HG03159 (cell line): ENCODE data around the gene LPAR3.
A peak's percentile ranks its signal among the peaks of the same experiment; 100 is the strongest.

ENCODE experiments used
- ATAC-seq: cut with Tn5 transposase; IDR thresholded peaks from one replicate; pipeline ENCODE4 v1.9.1; 2021; ENCODE audit warnings: mild to moderate bottlenecking, moderate library complexity; ENCODE audit not compliant: unreplicated experiment

Gene LPAR3

GRCh38 chr1:84859866-84860265 lies 33.1 kb downstream of the LPAR3 start:
- no peak for ATAC-seq

GRCh38 chr1:84857906-84858305 lies 35.1 kb downstream of the LPAR3 start:
- ATAC-seq: no peak

DNA sequence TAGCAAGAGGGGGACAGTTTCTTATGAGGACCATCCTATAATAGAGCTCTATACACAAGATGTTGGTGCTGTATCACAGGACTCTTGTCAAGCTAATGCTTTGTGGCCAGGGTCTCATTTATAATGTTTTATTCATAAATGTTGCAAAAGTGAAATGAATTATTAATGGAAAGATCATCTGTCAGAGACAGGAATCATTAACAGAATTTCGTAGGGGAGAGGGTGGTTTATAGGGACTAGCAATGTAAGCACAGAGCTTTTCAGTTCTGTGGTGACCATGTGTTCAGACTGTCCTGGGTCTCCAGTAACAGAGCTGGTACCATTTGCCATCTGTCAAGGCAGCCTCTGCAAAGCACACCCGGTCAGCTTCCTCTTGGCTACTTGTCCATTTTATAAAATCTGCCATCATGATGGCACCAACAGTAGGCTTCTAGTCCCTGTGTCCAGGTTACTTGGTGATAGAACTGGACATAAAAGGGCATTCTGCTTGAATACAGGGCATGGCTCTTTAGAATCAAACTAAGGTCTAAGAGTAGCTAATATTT lies 36.2 kb downstream of the LPAR3 start:
- ATAC-seq: no peak

- no peak for ATAC-seq
These were observed 37.0 kb downstream of the LPAR3 start for GRCh38 chr1:84855691-84856630.

DNA sequence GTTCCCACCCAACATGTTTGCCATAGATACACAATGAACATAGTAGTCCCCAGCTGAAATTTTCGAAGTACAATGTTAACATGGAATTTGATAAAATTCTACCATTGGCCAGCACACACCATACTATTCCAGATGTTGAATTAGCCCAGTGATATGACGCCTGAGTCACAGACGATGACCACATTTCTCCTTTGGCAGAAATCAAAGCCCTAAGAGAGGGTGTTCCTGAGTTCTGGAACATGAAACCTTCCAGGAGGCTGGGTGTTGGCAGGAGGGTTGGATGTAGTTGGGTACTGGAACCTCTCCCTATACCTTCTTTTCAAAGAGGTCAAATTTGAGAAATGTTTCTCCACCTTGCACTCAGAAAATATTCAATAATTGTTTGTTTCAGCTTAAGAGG lies 37.8 kb downstream of the LPAR3 start:
- no peak for ATAC-seq

DNA sequence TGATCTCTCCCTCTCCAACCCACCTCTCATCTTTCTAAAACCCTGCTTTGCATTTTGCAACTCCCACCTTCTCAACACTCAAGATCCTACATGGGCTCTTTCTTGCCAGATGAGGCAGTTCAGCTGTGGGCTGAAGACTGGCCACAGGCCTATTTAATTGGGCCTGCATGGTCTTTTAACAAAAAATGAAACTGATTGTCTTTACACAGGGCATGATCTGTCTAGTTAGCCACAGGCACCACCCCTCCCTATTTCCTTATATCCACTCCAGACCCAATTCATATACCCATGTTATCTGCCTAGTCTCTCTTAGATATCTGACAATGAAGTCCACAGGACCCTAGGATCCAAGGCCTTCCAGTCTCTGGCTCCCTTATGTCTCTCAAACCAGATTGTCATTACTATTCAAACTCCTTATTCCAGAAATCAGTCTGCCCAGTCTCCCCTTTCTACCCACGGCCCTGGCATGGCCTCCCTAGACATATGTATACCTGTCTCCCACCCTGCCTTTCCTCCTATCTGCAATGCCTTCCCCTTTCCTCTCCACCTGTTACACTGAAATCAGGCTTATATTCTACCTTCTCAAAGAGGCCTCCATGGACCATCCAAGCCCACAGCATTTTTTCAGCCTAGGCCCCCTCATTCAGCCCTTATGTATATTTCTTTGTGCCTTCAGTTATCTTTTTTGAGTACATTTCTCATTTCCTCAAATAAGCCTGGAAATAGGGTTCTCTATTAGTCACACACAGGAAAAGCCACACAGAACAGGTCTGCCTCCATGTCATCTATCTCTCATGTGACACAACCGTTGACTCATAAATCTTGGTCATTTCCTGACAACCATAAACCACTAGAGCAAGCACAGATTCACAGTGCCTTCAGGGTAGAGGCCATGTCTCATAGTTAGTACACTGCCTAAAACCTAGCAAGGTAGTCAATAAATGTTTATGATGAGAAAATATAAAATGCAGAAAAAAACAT lies 39.0 kb downstream of the LPAR3 start:
- peak; percentile 99 for ATAC-seq

DNA sequence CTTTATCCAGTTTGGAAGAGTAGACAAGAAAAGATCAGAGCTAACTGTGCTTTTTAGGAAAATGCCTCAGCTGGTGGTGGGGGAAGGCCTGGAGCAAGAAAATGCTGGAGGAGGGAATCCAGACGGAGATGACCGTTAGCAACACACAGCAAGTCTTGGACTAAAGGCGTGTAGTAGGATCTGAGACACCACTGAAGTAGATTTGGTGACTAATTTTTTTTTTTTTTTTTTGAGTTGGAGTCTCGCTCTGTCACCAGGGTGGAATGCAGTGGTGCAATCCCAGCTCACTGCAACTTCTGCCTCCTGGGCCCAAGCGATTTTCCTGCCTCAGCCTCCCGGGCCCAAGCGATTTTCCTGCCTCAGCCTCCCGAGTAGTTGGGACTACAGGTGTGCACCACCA lies 41.2 kb downstream of the LPAR3 start:
- ATAC-seq: no peak

GRCh38 chr1:84849357-84849975 lies 43.5 kb downstream of the LPAR3 start:
- ATAC-seq: no peak

DNA sequence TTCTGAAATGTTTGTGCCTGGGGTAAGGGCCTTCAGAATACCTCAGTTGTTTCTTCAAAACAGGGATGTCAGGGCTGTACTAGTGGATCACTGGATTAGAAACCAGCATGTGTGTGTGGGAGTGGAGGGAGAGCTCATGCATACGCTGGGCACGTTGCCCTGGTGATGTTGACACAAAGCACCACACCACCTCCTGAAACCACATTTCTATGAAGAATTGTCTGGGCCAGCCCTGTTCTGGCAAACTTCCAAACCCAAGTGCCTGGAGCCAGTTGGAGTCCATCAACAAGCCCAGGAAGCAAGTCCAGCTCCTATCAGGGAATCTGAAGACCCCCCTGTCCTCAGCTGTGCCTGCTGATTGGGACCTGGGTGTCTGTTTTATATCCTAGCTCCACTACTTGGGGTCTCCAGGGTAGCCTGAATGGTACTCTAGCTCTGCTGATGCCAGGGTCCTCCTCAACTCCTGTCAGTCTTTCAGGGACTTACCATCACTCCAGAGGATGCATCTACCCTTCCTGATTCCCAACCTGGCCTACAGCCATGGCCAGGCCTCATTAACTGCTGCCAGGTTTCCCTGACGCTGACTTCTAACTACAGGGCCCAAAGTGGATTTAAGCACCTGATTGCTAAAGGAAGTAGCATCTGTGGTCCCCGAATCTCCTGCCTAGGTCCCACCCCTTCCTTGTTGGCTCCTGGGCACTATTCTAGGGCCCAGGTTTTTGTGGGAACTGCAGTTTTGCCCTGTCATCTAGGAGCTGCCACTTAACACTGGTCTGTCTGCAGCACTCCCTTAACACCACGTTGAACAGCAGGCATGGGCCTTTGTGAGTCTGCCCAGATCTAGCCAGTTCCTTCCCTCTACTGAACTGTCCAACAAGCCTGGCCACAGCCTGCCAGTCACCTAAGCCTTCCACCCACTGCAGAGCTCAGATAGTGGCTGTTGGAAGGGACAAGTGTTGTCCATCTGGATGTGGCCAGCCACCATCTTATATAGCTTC lies 45.5 kb downstream of the LPAR3 start:
- ATAC-seq: no peak

GRCh38 chr1:84846387-84846786 lies 46.6 kb downstream of the LPAR3 start:
- no peak for ATAC-seq

- ATAC-seq: no peak
These were observed 47.6 kb downstream of the LPAR3 start for GRCh38 chr1:84845357-84845756.

DNA sequence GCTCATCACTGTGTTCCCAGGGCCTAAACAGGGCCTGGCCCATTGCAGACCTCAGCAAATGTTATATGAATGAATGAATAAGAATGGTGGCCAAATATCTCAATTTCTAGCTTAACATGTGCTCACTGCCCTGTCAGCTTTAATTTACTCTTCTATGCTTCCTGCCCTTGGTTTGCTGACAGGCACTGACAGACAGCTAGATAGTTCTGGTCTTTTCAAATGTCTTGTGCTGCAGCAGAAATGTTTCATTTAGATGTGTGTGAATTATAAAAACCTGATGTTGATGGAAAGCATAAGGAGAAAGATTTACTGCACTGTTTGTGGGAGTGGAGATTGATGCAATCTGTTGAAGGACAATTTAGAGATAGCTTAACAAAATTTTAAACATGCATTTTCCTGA lies 48.9 kb downstream of the LPAR3 start:
- ATAC-seq: no peak

- no peak for ATAC-seq
These were observed 50.2 kb downstream of the LPAR3 start for GRCh38 chr1:84842748-84843231.

GRCh38 chr1:84841971-84842370 lies 51.0 kb downstream of the LPAR3 start:
- ATAC-seq: no peak

GRCh38 chr1:84840346-84840745 lies 52.7 kb downstream of the LPAR3 start:
- no peak for ATAC-seq

DNA sequence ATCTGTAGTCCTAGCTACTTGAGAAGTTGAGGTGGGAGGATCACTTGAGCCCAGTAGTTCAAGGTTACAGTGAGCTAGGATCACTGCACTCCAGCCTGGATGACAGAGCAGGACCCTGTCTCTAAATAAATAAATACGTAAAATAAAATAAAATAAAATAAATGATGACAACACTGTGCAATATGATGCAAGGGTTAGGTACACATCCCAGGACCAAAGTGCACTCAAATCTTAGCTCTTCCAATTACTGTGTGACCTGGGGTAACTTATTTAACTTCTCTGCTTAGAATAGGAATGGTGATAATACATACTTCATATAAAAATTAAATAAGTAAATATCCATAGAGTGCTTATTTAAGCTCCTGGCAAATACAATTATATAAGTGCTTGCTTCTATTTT lies 53.5 kb downstream of the LPAR3 start:
- ATAC-seq: no peak

DNA sequence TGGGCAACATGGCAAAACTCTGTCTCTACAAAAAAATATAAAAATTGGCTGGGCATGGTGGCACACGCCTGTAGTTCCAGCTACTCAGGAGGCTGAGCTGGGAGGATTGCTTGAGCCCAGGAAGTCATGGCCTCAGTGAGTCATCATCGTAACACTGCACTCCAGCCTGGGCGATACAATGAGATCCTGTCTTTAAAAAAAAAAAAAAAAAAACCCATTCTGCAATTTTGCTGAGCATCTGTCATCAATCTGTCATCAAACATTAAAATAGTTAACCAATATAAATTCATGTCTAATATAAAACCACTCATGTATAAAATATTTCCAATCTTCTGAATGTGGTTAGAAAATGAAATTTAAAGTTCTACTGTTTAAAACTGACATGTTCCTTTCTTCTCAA lies 56.9 kb downstream of the LPAR3 start:
- ATAC-seq: no peak

DNA sequence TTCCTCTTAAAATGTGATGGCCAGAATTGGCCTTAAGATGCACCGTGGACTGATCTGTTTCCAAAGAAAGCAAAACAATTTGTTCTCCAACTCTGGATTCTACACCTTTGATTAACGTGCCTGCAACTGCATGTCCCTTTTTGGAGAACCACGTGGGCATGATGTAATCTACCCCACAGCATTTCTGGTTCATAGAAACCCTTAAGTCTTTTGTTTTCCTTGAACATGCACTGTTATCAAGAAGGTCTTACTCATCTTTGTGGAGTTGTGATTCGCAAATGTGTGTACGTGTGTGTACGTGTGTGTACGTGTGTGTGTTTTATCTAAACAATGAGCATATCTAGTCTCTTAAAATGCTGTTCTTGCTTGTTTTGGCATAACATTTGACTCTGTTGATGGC lies 57.8 kb downstream of the LPAR3 start:
- no peak for ATAC-seq

DNA sequence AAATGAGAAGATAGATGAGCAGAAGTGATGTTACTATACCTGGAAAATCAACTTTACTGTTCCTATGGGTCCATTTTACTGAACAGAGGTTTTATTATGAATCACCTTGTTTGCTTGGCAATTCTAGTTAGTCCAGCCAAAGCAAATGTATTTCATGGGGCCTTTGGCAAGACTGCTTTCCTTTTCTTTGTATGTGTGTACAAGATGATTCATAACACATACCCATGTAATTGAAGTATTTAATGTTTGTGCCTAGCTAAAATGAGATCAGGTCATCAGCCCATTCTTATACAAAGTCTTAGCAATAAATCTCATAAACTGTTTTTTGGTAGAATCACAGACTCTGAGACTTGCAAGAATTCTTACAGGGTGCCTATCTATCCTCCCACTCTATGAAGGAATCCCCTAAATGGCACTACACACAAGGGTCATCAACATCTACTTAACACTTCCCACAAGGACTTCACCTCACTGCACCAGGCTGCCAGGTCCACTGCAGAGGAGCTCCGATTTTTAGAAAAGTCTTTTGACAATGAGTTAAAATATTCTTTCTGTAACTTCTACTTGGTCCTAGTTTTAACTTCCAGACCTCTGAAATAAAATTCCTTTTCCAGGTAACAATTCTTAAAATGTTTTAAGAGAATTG lies 58.5 kb downstream of the LPAR3 start:
- ATAC-seq: no peak
